ENCODE results near the gene PPP4R4. TPM values are rescaled to one million over a fixed set of nuclear protein-coding genes. Genes with fewer than 3 reads are reported as not detected.

Gene PPP4R4
- total RNA-seq, 4 donors from 2014 or later = 0.13 TPM; not detected in 3

- Histone ChIP-seq H3K36me3 (no peaks in the 10 kb centered on the region), H3K4me3 (no peak overlapping the region), H3K27me3 (peaks cover 0 to 14% (median 4%) of the 10 kb centered on the region in 3 donors), H3K9me3 (no peaks in the 10 kb centered on the region), H3K4me1 (no peaks in the 10 kb centered on the region), H3K27ac (no peak overlapping the region)
- DNase-seq (no peak), ATAC-seq (no peak)
- TF ChIP-seq, protein P1, sequence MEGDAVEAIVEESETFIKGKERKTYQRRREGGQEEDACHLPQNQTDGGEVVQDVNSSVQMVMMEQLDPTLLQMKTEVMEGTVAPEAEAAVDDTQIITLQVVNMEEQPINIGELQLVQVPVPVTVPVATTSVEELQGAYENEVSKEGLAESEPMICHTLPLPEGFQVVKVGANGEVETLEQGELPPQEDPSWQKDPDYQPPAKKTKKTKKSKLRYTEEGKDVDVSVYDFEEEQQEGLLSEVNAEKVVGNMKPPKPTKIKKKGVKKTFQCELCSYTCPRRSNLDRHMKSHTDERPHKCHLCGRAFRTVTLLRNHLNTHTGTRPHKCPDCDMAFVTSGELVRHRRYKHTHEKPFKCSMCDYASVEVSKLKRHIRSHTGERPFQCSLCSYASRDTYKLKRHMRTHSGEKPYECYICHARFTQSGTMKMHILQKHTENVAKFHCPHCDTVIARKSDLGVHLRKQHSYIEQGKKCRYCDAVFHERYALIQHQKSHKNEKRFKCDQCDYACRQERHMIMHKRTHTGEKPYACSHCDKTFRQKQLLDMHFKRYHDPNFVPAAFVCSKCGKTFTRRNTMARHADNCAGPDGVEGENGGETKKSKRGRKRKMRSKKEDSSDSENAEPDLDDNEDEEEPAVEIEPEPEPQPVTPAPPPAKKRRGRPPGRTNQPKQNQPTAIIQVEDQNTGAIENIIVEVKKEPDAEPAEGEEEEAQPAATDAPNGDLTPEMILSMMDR (IDR thresholded peaks at IDR 0.05 in 4 of 5, conservative IDR thresholded peaks at IDR 0.05 in 1 of 5) = no peak
- no peak for TF ChIP-seq POLR2A (IDR thresholded peaks at IDR 0.05)
- in situ Hi-C loops (cut with MboI; ENCODE audit: low sequenced_read_pairs in 4 of 4) = no loop called here
- intact Hi-C loops (cut with DNase I; ENCODE audit: low total_unique reads) = no loop called here
Measured at GRCh38 chr14:94161981-94162380, 12.1 kb upstream of the PPP4R4 start.

DNA sequence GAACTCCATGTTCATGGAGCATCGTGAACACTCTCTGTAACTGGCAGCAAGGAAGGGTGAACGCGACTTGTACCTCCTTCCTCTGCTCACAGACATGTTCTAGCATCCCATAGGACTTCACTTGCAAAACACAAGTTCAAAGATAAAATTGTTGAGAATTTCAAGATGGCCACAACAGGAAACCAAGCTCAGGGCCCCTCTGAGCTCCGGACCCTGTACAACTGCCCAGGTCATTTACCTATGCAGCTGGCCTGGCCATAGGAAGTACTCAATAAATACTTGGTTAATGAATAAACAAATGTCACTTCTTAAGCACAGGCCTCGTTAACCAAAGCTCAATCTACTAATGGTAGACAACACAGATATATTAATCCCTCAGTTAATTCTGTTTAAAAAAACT is 11.7 kb upstream of the PPP4R4 start:
- in situ Hi-C loops (cut with MboI; ENCODE audit: low sequenced_read_pairs in 4 of 4) (no loop called here), intact Hi-C loops (cut with DNase I; ENCODE audit: low total_unique reads) (no loop called here)
- Histone ChIP-seq H3K9me3 (no peaks in the 10 kb centered on the region), H3K27me3 (peaks cover 0 to 14% (median 4%) of the 10 kb centered on the region in 3 donors), H3K4me3 (no peak overlapping the region), H3K36me3 (no peaks in the 10 kb centered on the region), H3K4me1 (no peaks in the 10 kb centered on the region), H3K27ac (no peak overlapping the region)
- ATAC-seq (no peak), DNase-seq (no peak)
- TF ChIP-seq, protein P1 (IDR thresholded peaks at IDR 0.05 in 4 of 5, conservative IDR thresholded peaks at IDR 0.05 in 1 of 5) = no peak
- TF ChIP-seq POLR2A (IDR thresholded peaks at IDR 0.05) = no peak

GRCh38 chr14:94163796-94164195 is 10.3 kb upstream of the PPP4R4 start:
- H3K9me3 ChIP-seq = no peaks in the 10 kb centered on the region
- intact Hi-C loops (cut with DNase I; ENCODE audit: low total_unique reads) = no loop called here
- no peak overlapping the region for H3K27ac ChIP-seq
- H3K4me1 ChIP-seq = no peaks in the 10 kb centered on the region
- DNase-seq = no peak
- in situ Hi-C loops (cut with MboI; ENCODE audit: low sequenced_read_pairs in 4 of 4) = no loop called here
- peaks cover 0 to 14% (median 4%) of the 10 kb centered on the region in 3 donors for H3K27me3 ChIP-seq
- TF ChIP-seq, protein P1 (IDR thresholded peaks at IDR 0.05 in 4 of 5, conservative IDR thresholded peaks at IDR 0.05 in 1 of 5) = no peak
- TF ChIP-seq POLR2A (IDR thresholded peaks at IDR 0.05) = no peak
- H3K36me3 ChIP-seq = no peaks in the 10 kb centered on the region
- ATAC-seq = no peak
- no peak overlapping the region for H3K4me3 ChIP-seq

DNA sequence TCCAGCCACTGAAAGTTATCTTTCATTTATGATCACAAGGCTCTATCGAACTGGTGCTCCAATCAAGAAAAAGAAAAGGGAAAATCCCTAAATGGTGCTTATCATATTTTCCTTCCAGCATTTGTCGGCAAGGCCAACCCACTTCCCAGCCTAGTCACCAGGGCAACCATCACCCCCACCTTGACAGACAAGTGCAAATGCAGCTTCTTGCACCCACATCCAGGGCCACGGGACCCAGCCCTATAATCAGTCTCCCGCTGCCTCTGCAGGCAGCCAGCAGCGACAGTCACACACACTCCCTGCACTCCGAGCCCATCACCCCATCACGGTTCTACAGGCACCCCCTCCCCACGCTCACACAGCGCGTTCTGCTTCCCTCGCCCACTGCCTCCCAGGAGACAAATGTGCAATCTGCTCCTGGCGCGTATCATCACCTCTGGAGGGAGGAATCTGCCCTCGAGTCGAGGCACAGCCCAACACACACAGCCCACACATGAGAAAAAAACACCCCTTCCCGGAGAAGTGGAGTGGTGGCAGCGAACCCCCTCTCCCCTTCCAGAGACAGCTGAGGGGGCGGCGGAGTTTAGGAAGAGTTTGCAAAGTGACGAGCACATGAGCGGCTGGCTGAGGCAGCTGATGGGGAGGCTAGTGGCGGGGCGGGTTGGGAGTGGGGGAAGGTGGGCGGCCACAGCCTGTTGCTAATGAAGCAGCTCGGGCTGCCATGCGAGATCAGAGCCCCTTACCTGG is 9.3 kb upstream of the PPP4R4 start:
- TF ChIP-seq, protein P1 (IDR thresholded peaks at IDR 0.05 in 4 of 5, conservative IDR thresholded peaks at IDR 0.05 in 1 of 5) = no peak
- no peak for TF ChIP-seq POLR2A (IDR thresholded peaks at IDR 0.05)
- no peaks in the 10 kb centered on the region for H3K9me3 ChIP-seq
- no peaks in the 10 kb centered on the region for H3K36me3 ChIP-seq
- no peaks in the 10 kb centered on the region for H3K4me1 ChIP-seq
- peaks cover 0 to 14% (median 4%) of the 10 kb centered on the region in 3 donors for H3K27me3 ChIP-seq
- no peak for DNase-seq
- no peak overlapping the region for H3K27ac ChIP-seq
- in situ Hi-C loops (cut with MboI; ENCODE audit: low sequenced_read_pairs in 4 of 4) (no loop called here), intact Hi-C loops (cut with DNase I; ENCODE audit: low total_unique reads) (no loop called here)
- ATAC-seq = no peak
- H3K4me3 ChIP-seq = no peak overlapping the region
